Uterus (tissue), 4 donors: ENCODE data around the gene EWSR1. TPM values are rescaled to one million over a fixed set of nuclear protein-coding genes. Genes with fewer than 3 reads are reported as not detected.

ENCODE experiments used
- DNase-seq, 2 donors: peaks; one replicate each; pipeline ENCODE4 v3.0.0-alpha.2; 2019 to 2020
- H3K27ac ChIP-seq, 2 donors: fragments of 200-600 bp; sonication (generic); 1 replicate in 1 of 2; 2 replicates in 1 of 2; pipeline ENCODE4 v1.5.1; 2016 to 2018
- H3K27me3 ChIP-seq, 2 donors: fragments of 200-600 bp; sonication (generic); one replicate each; pipeline ENCODE4 v1.5.1; 2018 to 2019; ENCODE audit warnings: control low read depth in 1 of 2
- H3K36me3 ChIP-seq, 2 donors: fragments of 200-600 bp; sonication (generic); one replicate each; pipeline ENCODE4 v1.5.1; 2019; ENCODE audit warnings: control low read depth in 1 of 2
- H3K4me1 ChIP-seq, 2 donors: fragments of 200-600 bp; sonication (generic); one replicate each; pipeline ENCODE4 v1.5.1; 2018 to 2019; ENCODE audit warnings: control low read depth in 1 of 2
- H3K4me3 ChIP-seq, 2 donors: fragments of 200-600 bp; sonication (generic); 1 replicate in 1 of 2; 2 replicates in 1 of 2; pipeline ENCODE4 v1.5.1; 2018 to 2019; ENCODE audit warnings: mild to moderate bottlenecking in 1 of 2
- H3K9me3 ChIP-seq, 2 donors: fragments of 200-600 bp; sonication (generic); one replicate each; pipeline ENCODE4 v1.5.1; 2019; ENCODE audit warnings: control low read depth in 1 of 2
- CTCF ChIP-seq, 4 experiments: fragments of 200-600 bp in 2 of 4; fragments of 450-650 bp in 2 of 4; sonication (generic) in 2 of 4; IDR thresholded peaks; one replicate each; pipeline ENCODE4 v1.5.1; 2016 to 2019; ENCODE audit warnings: antibody characterized with exemption in 4 of 4, mild to moderate bottlenecking in 2 of 4, moderate library complexity in 1 of 4
- POLR2A ChIP-seq, 2 donors: fragments of 450-650 bp; IDR thresholded peaks; one replicate each; pipeline ENCODE4 v1.6.1; 2016; ENCODE audit warnings: antibody characterized with exemption in 2 of 2, mild to moderate bottlenecking in 1 of 2, moderate library complexity in 1 of 2
- intact Hi-C: fragments of 100-400 bp; cut with DNase I; formaldehyde crosslinking; loops from one replicate; pipeline ENCODE4 v1.15.1; 2023; ENCODE audit warnings: low total_unique reads
- total RNA-seq, 4 donors: library from RNA; depleted of rRNA in 3 of 4; stranded (reverse); fragments of >200 nt in 3 of 4; gene quantifications; one replicate each; pipeline versions ENCODE4 v1.1.0 to v1.2.4, GENCODE V29; 2014 to 2023
- donor health status: DM: yes; HTN: yes; CAD: no.

Gene EWSR1
- total RNA-seq, 4 donors from 2014 or later: 120 to 221 (median 137) TPM

GRCh38 chr22:29253561-29254285, 14.3 kb upstream of the EWSR1 start:
- Histone ChIP-seq H3K4me1 (no peaks in the 10 kb centered on the region), H3K27me3 (no peaks in the 10 kb centered on the region), H3K4me3 (no peak overlapping the region), H3K36me3 (no peaks in the 10 kb centered on the region), H3K9me3 (no peaks in the 10 kb centered on the region), H3K27ac (no peak overlapping the region)
- DNase-seq: no peak
- TF ChIP-seq CTCF (IDR thresholded peaks at IDR 0.05) (no peak), POLR2A (IDR thresholded peaks at IDR 0.05) (no peak)
- intact Hi-C loops: no loop called here

GRCh38 chr22:29254286-29254660, 13.8 kb upstream of the EWSR1 start:
- no peak for DNase-seq

GRCh38 chr22:29255064-29255621, 12.9 kb upstream of the EWSR1 start:
- no peak for TF ChIP-seq POLR2A (IDR thresholded peaks at IDR 0.05)
- no peak for TF ChIP-seq CTCF (IDR thresholded peaks at IDR 0.05)
- intact Hi-C loops: no loop called here
- Histone ChIP-seq H3K36me3 (no peaks in the 10 kb centered on the region), H3K9me3 (no peaks in the 10 kb centered on the region), H3K4me3 (no peak overlapping the region), H3K4me1 (no peaks in the 10 kb centered on the region), H3K27ac (no peak overlapping the region), H3K27me3 (no peaks in the 10 kb centered on the region)
- no peak for DNase-seq

More at GRCh38 chr22:29254286-29254660, 13.8 kb upstream of the EWSR1 start:
- TF ChIP-seq POLR2A (IDR thresholded peaks at IDR 0.05): no peak
- no peak for TF ChIP-seq CTCF (IDR thresholded peaks at IDR 0.05)
- Histone ChIP-seq H3K27me3 (no peaks in the 10 kb centered on the region), H3K9me3 (no peaks in the 10 kb centered on the region), H3K4me1 (no peaks in the 10 kb centered on the region), H3K27ac (no peak overlapping the region), H3K36me3 (no peaks in the 10 kb centered on the region), H3K4me3 (no peak overlapping the region)
- intact Hi-C loops: no loop called here

GRCh38 chr22:29256606-29257325, 11.3 kb upstream of the EWSR1 start:
- Histone ChIP-seq H3K27ac (no peak overlapping the region), H3K27me3 (no peaks in the 10 kb centered on the region), H3K9me3 (no peaks in the 10 kb centered on the region), H3K36me3 (no peaks in the 10 kb centered on the region), H3K4me1 (no peaks in the 10 kb centered on the region), H3K4me3 (no peak overlapping the region)
- intact Hi-C loops: no loop called here
- no peak for DNase-seq
- TF ChIP-seq POLR2A (IDR thresholded peaks at IDR 0.05) (no peak), CTCF (IDR thresholded peaks at IDR 0.05) (no peak)

GRCh38 chr22:29257751-29258181, 10.3 kb upstream of the EWSR1 start:
- TF ChIP-seq POLR2A (IDR thresholded peaks at IDR 0.05): no peak
- TF ChIP-seq CTCF (IDR thresholded peaks at IDR 0.05): no peak
- no peak for DNase-seq
- H3K36me3 ChIP-seq: no peaks in the 10 kb centered on the region
- no peaks in the 10 kb centered on the region for H3K27me3 ChIP-seq
- no peak overlapping the region for H3K27ac ChIP-seq
- intact Hi-C loops: no loop called here
- no peaks in the 10 kb centered on the region for H3K4me1 ChIP-seq
- no peaks in the 10 kb centered on the region for H3K9me3 ChIP-seq
- H3K4me3 ChIP-seq: no peak overlapping the region
